ENCODE data around the gene TSPAN5. TPM values are rescaled to one million over a fixed set of nuclear protein-coding genes. Genes with fewer than 3 reads are reported as not detected.
A peak's percentile ranks its signal among the peaks of the same experiment; 100 is the strongest.

TSPAN5 gene
- total and polyA plus RNA-seq, 4 donors: 60.7 to 93.9 (median 76.3) TPM

- H3K36me3 ChIP-seq (ENCODE audit: control insufficient read depth, insufficient read depth, low read length): no peaks in the 10 kb centered on the region
- 82% methylated on average over 3 of the region's 3 CpGs for WGBS (ENCODE audit: insufficient coverage)
- no peaks in the 10 kb centered on the region for H3K9me3 ChIP-seq (ENCODE audit: control insufficient read depth, insufficient read depth, low read length)
- DNase-seq (ENCODE audit: low read depth in 4 of 6, low spot score in 6 of 6): no peak
- H3K4me3 ChIP-seq (ENCODE audit: low read depth, low read length): no peak overlapping the region
- peaks cover 8% of the 10 kb centered on the region for H3K4me1 ChIP-seq (ENCODE audit: control insufficient read depth, insufficient read depth, low read length)
- no peaks in the 10 kb centered on the region for H3K27me3 ChIP-seq (ENCODE audit: control insufficient read depth, insufficient read depth, low read length)
- no peak overlapping the region for H3K27ac ChIP-seq (ENCODE audit: low read depth, low read length)
Observed at GRCh38 chr4:98512918-98513317, 145.5 kb downstream of the TSPAN5 start.

- Histone ChIP-seq H3K4me3 (ENCODE audit: low read depth, low read length) (no peak overlapping the region), H3K27me3 (ENCODE audit: control insufficient read depth, insufficient read depth, low read length) (no peaks in the 10 kb centered on the region), H3K4me1 (ENCODE audit: control insufficient read depth, insufficient read depth, low read length) (peaks cover 3% of the 10 kb centered on the region), H3K27ac (ENCODE audit: low read depth, low read length) (peak overlapping the region; percentile 71), H3K36me3 (ENCODE audit: control insufficient read depth, insufficient read depth, low read length) (peaks cover 3% of the 10 kb centered on the region), H3K9me3 (ENCODE audit: control insufficient read depth, insufficient read depth, low read length) (no peaks in the 10 kb centered on the region)
- no CpG with 5 or more reads among the region's 6 CpGs for WGBS (ENCODE audit: insufficient coverage)
- DNase-seq (ENCODE audit: low read depth in 4 of 6, low spot score in 6 of 6): peak in 1 of 6 donors; percentile 21
Observed at GRCh38 chr4:98510757-98511517, 147.5 kb downstream of the TSPAN5 start.

- Histone ChIP-seq H3K27ac (ENCODE audit: low read depth, low read length) (peak overlapping the region; percentile 71), H3K36me3 (ENCODE audit: control insufficient read depth, insufficient read depth, low read length) (peaks cover 3% of the 10 kb centered on the region), H3K4me3 (ENCODE audit: low read depth, low read length) (no peak overlapping the region), H3K27me3 (ENCODE audit: control insufficient read depth, insufficient read depth, low read length) (no peaks in the 10 kb centered on the region), H3K9me3 (ENCODE audit: control insufficient read depth, insufficient read depth, low read length) (no peaks in the 10 kb centered on the region), H3K4me1 (ENCODE audit: control insufficient read depth, insufficient read depth, low read length) (peaks cover 3% of the 10 kb centered on the region)
- no CpG with 5 or more reads among the region's 2 CpGs for WGBS (ENCODE audit: insufficient coverage)
- DNase-seq (ENCODE audit: low read depth in 4 of 6, low spot score in 6 of 6): no peak
Observed at GRCh38 chr4:98510340-98510739, 148.1 kb downstream of the TSPAN5 start.

GRCh38 chr4:98509721-98510120 is 148.7 kb downstream of the TSPAN5 start:
- peaks cover 3% of the 10 kb centered on the region for H3K4me1 ChIP-seq (ENCODE audit: control insufficient read depth, insufficient read depth, low read length)
- H3K4me3 ChIP-seq (ENCODE audit: low read depth, low read length): no peak overlapping the region
- no peaks in the 10 kb centered on the region for H3K27me3 ChIP-seq (ENCODE audit: control insufficient read depth, insufficient read depth, low read length)
- H3K27ac ChIP-seq (ENCODE audit: low read depth, low read length): peak overlapping the region; percentile 71
- H3K9me3 ChIP-seq (ENCODE audit: control insufficient read depth, insufficient read depth, low read length): no peaks in the 10 kb centered on the region
- DNase-seq (ENCODE audit: low read depth in 4 of 6, low spot score in 6 of 6): peak in 1 of 6 donors; percentile 42
- H3K36me3 ChIP-seq (ENCODE audit: control insufficient read depth, insufficient read depth, low read length): peaks cover 3% of the 10 kb centered on the region
- WGBS (ENCODE audit: insufficient coverage): 26% methylated on average over 3 of the region's 4 CpGs

- whole genome bisulfite sequencing (ENCODE audit: insufficient coverage): no CpG with 5 or more reads among the region's 7 CpGs
- DNase-seq (ENCODE audit: low read depth in 4 of 6, low spot score in 6 of 6): peak in 2 of 6 donors; percentile 66 to 74
- H3K27ac ChIP-seq (ENCODE audit: low read depth, low read length): peak overlapping the region; percentile 71
Observed at GRCh38 chr4:98508829-98509598, 149.4 kb downstream of the TSPAN5 start.

GRCh38 chr4:98508248-98508647 is 150.2 kb downstream of the TSPAN5 start:
- H3K36me3 ChIP-seq (ENCODE audit: control insufficient read depth, insufficient read depth, low read length): peaks cover 3% of the 10 kb centered on the region
- H3K4me3 ChIP-seq (ENCODE audit: low read depth, low read length): no peak overlapping the region
- no peak for DNase-seq (ENCODE audit: low read depth in 4 of 6, low spot score in 6 of 6)
- no peaks in the 10 kb centered on the region for H3K27me3 ChIP-seq (ENCODE audit: control insufficient read depth, insufficient read depth, low read length)
- 100% methylated on average over 2 of the region's 4 CpGs for WGBS (ENCODE audit: insufficient coverage)
- H3K4me1 ChIP-seq (ENCODE audit: control insufficient read depth, insufficient read depth, low read length): peaks cover 3% of the 10 kb centered on the region
- H3K9me3 ChIP-seq (ENCODE audit: control insufficient read depth, insufficient read depth, low read length): no peaks in the 10 kb centered on the region
- H3K27ac ChIP-seq (ENCODE audit: low read depth, low read length): no peak overlapping the region

More at GRCh38 chr4:98508829-98509598, 149.4 kb downstream of the TSPAN5 start:
- Histone ChIP-seq H3K9me3 (ENCODE audit: control insufficient read depth, insufficient read depth, low read length) (no peaks in the 10 kb centered on the region), H3K4me3 (ENCODE audit: low read depth, low read length) (no peak overlapping the region), H3K27me3 (ENCODE audit: control insufficient read depth, insufficient read depth, low read length) (no peaks in the 10 kb centered on the region), H3K36me3 (ENCODE audit: control insufficient read depth, insufficient read depth, low read length) (peaks cover 3% of the 10 kb centered on the region), H3K4me1 (ENCODE audit: control insufficient read depth, insufficient read depth, low read length) (peaks cover 3% of the 10 kb centered on the region)

- Histone ChIP-seq H3K9me3 (ENCODE audit: control insufficient read depth, insufficient read depth, low read length) (no peaks in the 10 kb centered on the region), H3K27ac (ENCODE audit: low read depth, low read length) (no peak overlapping the region), H3K36me3 (ENCODE audit: control insufficient read depth, insufficient read depth, low read length) (peaks cover 3% of the 10 kb centered on the region), H3K4me3 (ENCODE audit: low read depth, low read length) (no peak overlapping the region), H3K27me3 (ENCODE audit: control insufficient read depth, insufficient read depth, low read length) (no peaks in the 10 kb centered on the region), H3K4me1 (ENCODE audit: control insufficient read depth, insufficient read depth, low read length) (no peaks in the 10 kb centered on the region)
- no CpG with 5 or more reads among the region's 3 CpGs for whole genome bisulfite sequencing (ENCODE audit: insufficient coverage)
- DNase-seq (ENCODE audit: low read depth in 4 of 6, low spot score in 6 of 6): no peak
Observed at GRCh38 chr4:98507299-98507698, 151.1 kb downstream of the TSPAN5 start.

- no peak for DNase-seq (ENCODE audit: low read depth in 4 of 6, low spot score in 6 of 6)
- Histone ChIP-seq H3K27ac (ENCODE audit: low read depth, low read length) (no peak overlapping the region), H3K4me3 (ENCODE audit: low read depth, low read length) (no peak overlapping the region), H3K4me1 (ENCODE audit: control insufficient read depth, insufficient read depth, low read length) (no peaks in the 10 kb centered on the region), H3K9me3 (ENCODE audit: control insufficient read depth, insufficient read depth, low read length) (no peaks in the 10 kb centered on the region), H3K36me3 (ENCODE audit: control insufficient read depth, insufficient read depth, low read length) (peaks cover 3% of the 10 kb centered on the region), H3K27me3 (ENCODE audit: control insufficient read depth, insufficient read depth, low read length) (no peaks in the 10 kb centered on the region)
- 63% methylated on average over 1 of the region's 5 CpGs for WGBS (ENCODE audit: insufficient coverage)
Observed at GRCh38 chr4:98506462-98507132, 151.8 kb downstream of the TSPAN5 start.

GRCh38 chr4:98505992-98506391 is 152.4 kb downstream of the TSPAN5 start:
- H3K27ac ChIP-seq (ENCODE audit: low read depth, low read length): no peak overlapping the region
- H3K9me3 ChIP-seq (ENCODE audit: control insufficient read depth, insufficient read depth, low read length): no peaks in the 10 kb centered on the region
- peak in 1 of 6 donors; percentile 51 for DNase-seq (ENCODE audit: low read depth in 4 of 6, low spot score in 6 of 6)

More at GRCh38 chr4:98505992-98506391, 152.4 kb downstream of the TSPAN5 start:
- Histone ChIP-seq H3K36me3 (ENCODE audit: control insufficient read depth, insufficient read depth, low read length) (peaks cover 3% of the 10 kb centered on the region), H3K4me1 (ENCODE audit: control insufficient read depth, insufficient read depth, low read length) (no peaks in the 10 kb centered on the region), H3K27me3 (ENCODE audit: control insufficient read depth, insufficient read depth, low read length) (no peaks in the 10 kb centered on the region), H3K4me3 (ENCODE audit: low read depth, low read length) (no peak overlapping the region)
- WGBS (ENCODE audit: insufficient coverage): no CpG with 5 or more reads among the region's 1 CpG

All from spinal cord (tissue), 10 donors.